Measurements from ENCODE around the gene TLX3. TPM values are rescaled to one million over a fixed set of nuclear protein-coding genes. Genes with fewer than 3 reads are reported as not detected.
A peak's percentile ranks its signal among the peaks of the same experiment; 100 is the strongest.

The TLX3 gene
- total and polyA plus RNA-seq, 2 of the 4 experiments (the other 2 are of a cell fraction), result not detected

DNA sequence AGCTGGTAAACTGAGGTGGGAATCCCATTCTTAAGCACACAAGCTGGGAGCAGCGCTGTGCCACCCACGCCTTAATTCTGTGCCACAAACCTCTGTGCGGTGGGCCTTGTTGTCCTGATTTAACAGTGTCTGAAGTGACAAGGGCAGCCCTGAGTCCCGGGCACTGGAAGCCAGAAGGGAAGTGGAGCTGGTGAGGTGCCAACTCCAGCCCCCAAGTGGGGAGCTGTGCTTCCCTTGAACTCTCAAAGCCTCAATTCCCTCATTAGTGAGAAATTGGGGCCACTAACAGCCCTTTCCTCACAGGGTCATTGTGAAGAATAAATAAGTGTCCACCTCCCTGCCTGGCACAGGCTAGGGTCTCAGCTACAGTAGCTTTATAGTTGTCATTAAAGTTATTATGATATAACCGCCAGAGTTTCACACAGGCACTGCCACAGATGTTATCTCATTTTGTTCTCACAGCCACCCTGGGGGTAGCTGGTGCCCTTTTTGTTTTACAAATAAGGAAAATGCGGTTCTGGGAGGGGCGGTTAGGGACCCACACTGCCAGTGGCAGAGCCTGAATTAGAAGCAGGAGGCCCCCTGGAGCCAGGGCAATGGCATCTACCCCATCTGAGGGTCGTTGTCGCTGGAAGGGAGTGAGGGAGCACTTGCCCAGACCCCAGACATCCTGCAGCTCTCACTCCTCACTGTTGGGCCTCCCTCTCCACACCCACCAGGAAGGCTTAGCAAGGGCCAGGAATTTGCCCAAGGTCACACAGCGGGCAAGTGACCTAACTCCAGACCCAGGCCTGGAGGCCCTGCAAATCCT lies 2.1 kb upstream of the TLX3 start (continued):
- TF ChIP-seq, protein P1, sequence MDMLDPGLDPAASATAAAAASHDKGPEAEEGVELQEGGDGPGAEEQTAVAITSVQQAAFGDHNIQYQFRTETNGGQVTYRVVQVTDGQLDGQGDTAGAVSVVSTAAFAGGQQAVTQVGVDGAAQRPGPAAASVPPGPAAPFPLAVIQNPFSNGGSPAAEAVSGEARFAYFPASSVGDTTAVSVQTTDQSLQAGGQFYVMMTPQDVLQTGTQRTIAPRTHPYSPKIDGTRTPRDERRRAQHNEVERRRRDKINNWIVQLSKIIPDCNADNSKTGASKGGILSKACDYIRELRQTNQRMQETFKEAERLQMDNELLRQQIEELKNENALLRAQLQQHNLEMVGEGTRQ (IDR thresholded peaks at IDR 0.05; ENCODE audit: low read depth, low read length), result no peak

DNA sequence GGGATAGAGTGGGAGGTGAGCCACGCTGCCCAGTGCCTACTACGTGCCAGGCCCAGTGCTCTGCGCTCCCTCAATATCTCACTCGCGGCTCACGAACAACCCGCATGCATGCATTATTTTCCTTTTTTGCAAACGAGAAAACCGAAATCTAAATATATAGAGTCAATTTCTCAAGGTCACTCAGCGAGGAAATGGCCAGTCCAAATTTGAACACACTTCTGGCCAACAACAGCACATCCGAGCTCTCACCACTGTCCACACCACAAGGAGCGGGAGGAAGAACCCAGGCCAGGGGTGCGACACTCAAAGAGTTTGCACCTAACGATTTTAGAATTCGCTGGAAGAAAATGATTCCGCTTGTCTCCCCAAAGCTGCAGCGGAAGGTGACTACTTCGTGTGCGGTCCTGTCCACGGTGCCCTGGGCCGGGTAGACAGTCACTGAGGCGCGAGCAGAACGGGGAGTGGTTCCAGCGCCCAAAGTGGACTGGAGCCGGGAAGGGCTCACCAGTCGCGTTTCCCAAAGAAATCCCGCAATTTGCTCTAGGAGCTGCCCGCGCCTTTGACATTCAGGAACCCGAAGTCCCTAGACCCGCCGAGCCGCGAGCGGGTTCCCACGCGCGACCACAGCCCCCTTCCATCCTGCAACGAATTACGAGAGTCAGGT lies 1.1 kb upstream of the TLX3 start:
- DNase-seq (no peak), ATAC-seq (ENCODE audit: low read depth) (no peak)
- H4K8ac ChIP-seq (ENCODE audit: low read depth in 2 of 2, low read length in 2 of 2), result no peak overlapping the region
- H2BK15ac ChIP-seq (ENCODE audit: low read depth, low read length), result no peak overlapping the region
- H3K4me3 ChIP-seq (ENCODE audit: insufficient read depth, low read depth, low read length), result no peak overlapping the region
- BruUV-seq (replicated peaks), result no TSS peak
- H2AFZ ChIP-seq (replicated peaks; ENCODE audit: low read length, poor library complexity), result peak overlapping the region; percentile 53
- ChIA-PET POLR2A (ENCODE audit: unreplicated experiment) (no interaction called here), CTCF (no interaction called here)
- H3K23ac ChIP-seq (ENCODE audit: low read depth, low read length), result peak overlapping the region; percentile 37; the same call in 1 of the 2 replicates
- peaks cover 1% of the 10 kb centered on the region; the same call in 1 of the 2 replicates for H3K4me1 ChIP-seq (ENCODE audit: control insufficient read depth, insufficient read depth, low read length)
- H3K9me1 ChIP-seq (ENCODE audit: insufficient read depth, low read length), result no peaks in the 10 kb centered on the region
- peaks cover 18% of the 10 kb centered on the region for H3K9me3 ChIP-seq (ENCODE audit: control insufficient read depth, insufficient read depth, low read length)
- H3K9ac ChIP-seq (ENCODE audit: low read depth, low read length), result no peak overlapping the region
- H2BK120ac ChIP-seq (ENCODE audit: low read depth, low read length), result no peak overlapping the region
- H3K36me3 ChIP-seq (ENCODE audit: control insufficient read depth, insufficient read depth, low read length), result no peaks in the 10 kb centered on the region
- H4K5ac ChIP-seq (ENCODE audit: low read depth, low read length), result no peak overlapping the region
- dilution Hi-C loops (cut with HindIII; ENCODE audit: low sequenced_read_pairs, unreplicated experiment), result no loop called here
- H3K27ac ChIP-seq (ENCODE audit: insufficient read depth, low read length), result no peak overlapping the region
- no peak overlapping the region for H2AK9ac ChIP-seq (replicated peaks; ENCODE audit: low read depth, low read length, poor library complexity)
- no peaks in the 10 kb centered on the region for H3K79me1 ChIP-seq (ENCODE audit: low read depth in 1 of 2, low read length in 2 of 2)
- TF ChIP-seq BHLHE40 (IDR thresholded peaks at IDR 0.05; ENCODE audit: low read depth, low read length) (no peak), SMC3 (IDR thresholded peaks at IDR 0.05; ENCODE audit: low read depth, low read length) (no peak), POLR2A (IDR thresholded peaks at IDR 0.05; ENCODE audit: low read depth, low read length) (no peak), MAZ (IDR thresholded peaks at IDR 0.05; ENCODE audit: borderline replicate concordance, low read depth, low read length) (no peak), MAFK (IDR thresholded peaks at IDR 0.05; ENCODE audit: low read depth, low read length) (no peak)
- no peak overlapping the region for H3K4ac ChIP-seq (ENCODE audit: low read depth, low read length)
- no peak overlapping the region for H2AK5ac ChIP-seq (ENCODE audit: low read depth, low read length)
- H3K27me3 ChIP-seq (ENCODE audit: control insufficient read depth, insufficient read depth, low read length), result peaks cover 89% of the 10 kb centered on the region
- H4K20me1 ChIP-seq (ENCODE audit: insufficient read depth, low read length), result peaks cover 7% of the 10 kb centered on the region
- no peak overlapping the region for H2BK5ac ChIP-seq (ENCODE audit: low read depth, low read length, poor library complexity, severe bottlenecking)
- WGBS, 2 experiments (ENCODE audit: extremely low coverage in 2 of 2, insufficient read length in 1 of 2), result 25% methylated on average over 20 of the region's 42 CpGs; no CpG with 5 or more reads in 1 of the 2 experiments
- no peak overlapping the region for H3K18ac ChIP-seq (ENCODE audit: low read depth, low read length)
- in situ Hi-C loops (cut with MboI; ENCODE audit: low sequenced_read_pairs), result no loop called here
- H2BK20ac ChIP-seq (ENCODE audit: low read depth, low read length), result no peak overlapping the region
- intact Hi-C loops (cut with micrococcal nuclease), result no loop called here
- H3K4me2 ChIP-seq (ENCODE audit: low read depth, low read length), result no peak overlapping the region
- H3K56ac ChIP-seq (ENCODE audit: extremely low read depth, insufficient read depth, low read length), result no peak overlapping the region
- H3K14ac ChIP-seq (replicated peaks; ENCODE audit: low read depth, low read length), result no peak overlapping the region
- no peak overlapping the region for H4K91ac ChIP-seq (ENCODE audit: insufficient read depth, low read depth, low read length)
